ENCODE data around the gene DMAC2.
"Not testable (repeated sequence)": the region's sequence is repeated elsewhere in the genome, so short reads cannot be mapped to it uniquely, and the experiment has no call there.

The DMAC2 gene

GRCh38 chr19:41422456-41422855 lies 17.3 kb downstream of the DMAC2 start:
- DNase-seq, result no peak

GRCh38 chr19:41421973-41422372 lies 17.7 kb downstream of the DMAC2 start:
- DNase-seq, result no peak

GRCh38 chr19:41421314-41421713 lies 18.4 kb downstream of the DMAC2 start:
- no peak for DNase-seq

GRCh38 chr19:41420101-41420880 lies 19.4 kb downstream of the DMAC2 start:
- no peak for DNase-seq

GRCh38 chr19:41416194-41416674 lies 23.5 kb downstream of the DMAC2 start:
- no peak for DNase-seq

- DNase-seq, result no peak
Observed at GRCh38 chr19:41415154-41415571, 24.5 kb downstream of the DMAC2 start.

- DNase-seq, result no peak
Observed at GRCh38 chr19:41414461-41414860, 25.3 kb downstream of the DMAC2 start.

- DNase-seq, result no peak
Observed at GRCh38 chr19:41413947-41414346, 25.8 kb downstream of the DMAC2 start.

- DNase-seq, result no peak
Observed at GRCh38 chr19:41412953-41413352, 26.8 kb downstream of the DMAC2 start.

- no peak for DNase-seq
Observed at GRCh38 chr19:41411968-41412265, 27.8 kb downstream of the DMAC2 start.

GRCh38 chr19:41411100-41411967 lies 28.4 kb downstream of the DMAC2 start:
- no peak for DNase-seq

- DNase-seq, result no peak
Observed at GRCh38 chr19:41410336-41411054, 29.2 kb downstream of the DMAC2 start.

- DNase-seq, result no peak
Observed at GRCh38 chr19:41409288-41409687, 30.4 kb downstream of the DMAC2 start.

GRCh38 chr19:41408846-41409245 lies 30.9 kb downstream of the DMAC2 start:
- not testable (repeated sequence) for DNase-seq

- no peak for DNase-seq
Observed at GRCh38 chr19:41408256-41408655, 31.5 kb downstream of the DMAC2 start.

- DNase-seq, result no peak
Observed at GRCh38 chr19:41407271-41407670, 32.4 kb downstream of the DMAC2 start.

GRCh38 chr19:41405776-41406175 lies 33.9 kb downstream of the DMAC2 start:
- DNase-seq, result no peak

GRCh38 chr19:41403181-41403970 lies 36.3 kb downstream of the DMAC2 start:
- no peak for DNase-seq

- no peak for DNase-seq
Observed at GRCh38 chr19:41402010-41402409, 37.7 kb downstream of the DMAC2 start.

GRCh38 chr19:41401483-41401882 lies 38.2 kb downstream of the DMAC2 start:
- no peak for DNase-seq

GRCh38 chr19:41399525-41399924 lies 40.2 kb downstream of the DMAC2 start:
- no peak for DNase-seq

- no peak for DNase-seq
Observed at GRCh38 chr19:41399091-41399490, 40.6 kb downstream of the DMAC2 start.

- DNase-seq, result no peak
Observed at GRCh38 chr19:41398598-41398997, 41.1 kb downstream of the DMAC2 start.

Measured in right forelimb (tissue), 1 donor.